SJCRH30 (cell line): ENCODE results near the gene C9orf72. TPM values are rescaled to one million over a fixed set of nuclear protein-coding genes. Genes with fewer than 3 reads are reported as not detected.

ENCODE experiments used
- DNase-seq, 2 experiments: peaks; one replicate each; pipeline ENCODE4 v3.0.0-alpha.2; 2015 to 2020
- H3K27ac ChIP-seq: fragments of 250-450 bp; sonication (Bioruptor Pico); 2 replicates; pipeline ENCODE4 v1.5.1; 2020; ENCODE audit warnings: mild to moderate bottlenecking, moderate library complexity
- H3K27me3 ChIP-seq: fragments of 250-450 bp; sonication (Bioruptor Pico); 2 replicates; pipeline ENCODE4 v1.5.1; 2020; ENCODE audit warnings: mild to moderate bottlenecking, moderate library complexity
- H3K36me3 ChIP-seq: fragments of 250-450 bp; sonication (Bioruptor Pico); 2 replicates; pipeline ENCODE4 v1.5.1; 2020; ENCODE audit warnings: mild to moderate bottlenecking, moderate library complexity
- H3K4me1 ChIP-seq: fragments of 250-450 bp; sonication (Bioruptor Pico); 2 replicates; pipeline ENCODE4 v1.5.1; 2020; ENCODE audit warnings: mild to moderate bottlenecking, moderate library complexity
- H3K4me3 ChIP-seq: fragments of 250-450 bp; sonication (Bioruptor Pico); 2 replicates; pipeline ENCODE4 v1.5.1; 2020; ENCODE audit warnings: mild to moderate bottlenecking, moderate library complexity
- H3K9me3 ChIP-seq: fragments of 250-450 bp; sonication (Bioruptor Pico); replicated peaks from 2 replicates; pipeline ENCODE4 v1.5.1; 2020; ENCODE audit warnings: mild to moderate bottlenecking, moderate library complexity
- total RNA-seq: library from RNA; depleted of rRNA; stranded (reverse); fragments of >200 nt; shearing (Covaris generic); gene quantifications from 2 replicates; pipeline ENCODE4 v1.2.3, GENCODE V29; 2014

The C9orf72 gene
- total RNA-seq, 1 experiment from 2014 or later: 10.0 TPM

DNA sequence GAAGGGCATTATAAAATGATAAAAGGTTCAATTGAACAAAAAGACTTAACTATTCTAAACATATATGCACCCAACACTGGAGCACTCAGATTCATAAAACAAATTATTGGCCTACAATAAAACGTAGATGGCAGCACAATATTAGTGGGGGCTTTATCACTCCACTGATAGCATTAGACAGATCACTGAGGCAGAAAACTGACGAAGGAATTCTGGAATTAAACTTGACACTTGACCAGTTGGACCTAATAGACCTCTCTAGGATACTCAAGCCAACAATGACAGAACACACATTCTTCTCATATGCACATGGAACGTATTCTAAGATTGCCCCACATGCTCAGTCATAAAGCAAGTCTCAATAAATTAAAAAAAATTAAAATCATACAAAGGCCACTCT lies 18.4 kb upstream of the C9orf72 start:
- Histone ChIP-seq H3K9me3 (no peaks in the 10 kb centered on the region), H3K27ac (no peak overlapping the region), H3K36me3 (no peaks in the 10 kb centered on the region), H3K27me3 (no peaks in the 10 kb centered on the region), H3K4me3 (no peak overlapping the region), H3K4me1 (no peaks in the 10 kb centered on the region)
- no peak for DNase-seq

DNA sequence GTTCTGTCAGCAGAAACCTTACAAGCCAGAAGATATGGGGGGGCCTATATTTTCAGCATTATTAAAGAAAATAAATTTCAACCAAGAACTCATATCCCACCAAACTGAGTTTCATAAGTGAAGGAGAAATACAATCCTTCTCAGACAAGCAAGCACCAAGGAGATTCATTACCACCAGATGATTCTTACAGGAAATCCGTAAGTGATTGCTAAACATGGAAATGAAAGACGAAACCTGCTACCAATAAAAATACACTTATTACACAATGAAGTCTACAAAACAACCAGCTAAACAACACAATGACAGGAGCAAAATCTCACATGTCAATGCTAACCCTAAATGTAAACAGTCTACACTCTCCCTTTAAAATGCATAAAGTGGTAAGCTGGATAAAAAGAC lies 17.8 kb upstream of the C9orf72 start:
- no peaks in the 10 kb centered on the region for H3K9me3 ChIP-seq
- H3K4me3 ChIP-seq: no peak overlapping the region
- no peak for DNase-seq
- H3K27me3 ChIP-seq: no peaks in the 10 kb centered on the region
- no peaks in the 10 kb centered on the region for H3K4me1 ChIP-seq
- H3K27ac ChIP-seq: no peak overlapping the region
- no peaks in the 10 kb centered on the region for H3K36me3 ChIP-seq

DNA sequence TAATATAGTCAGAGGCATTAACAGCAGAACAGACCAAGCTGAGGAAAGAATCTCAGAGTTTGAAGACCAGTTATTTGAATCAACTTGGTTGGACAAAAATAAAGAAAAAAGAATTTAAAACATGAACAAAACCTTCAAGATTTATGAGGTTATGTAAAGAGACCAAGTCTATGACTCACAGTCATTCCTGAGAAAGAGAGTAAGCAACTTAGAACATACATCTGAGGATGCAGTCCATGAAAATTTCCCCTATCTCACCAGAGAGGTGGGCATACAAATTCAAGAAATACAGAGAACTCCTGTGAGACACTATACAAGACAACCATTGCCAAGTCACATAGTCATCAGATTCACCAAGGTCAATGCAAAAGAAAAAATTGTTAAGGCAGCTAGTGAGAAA lies 17.4 kb upstream of the C9orf72 start:
- no peaks in the 10 kb centered on the region for H3K36me3 ChIP-seq
- no peak overlapping the region for H3K27ac ChIP-seq
- DNase-seq: no peak
- no peaks in the 10 kb centered on the region for H3K4me1 ChIP-seq
- H3K27me3 ChIP-seq: no peaks in the 10 kb centered on the region
- H3K4me3 ChIP-seq: no peak overlapping the region
- H3K9me3 ChIP-seq: no peaks in the 10 kb centered on the region

DNA sequence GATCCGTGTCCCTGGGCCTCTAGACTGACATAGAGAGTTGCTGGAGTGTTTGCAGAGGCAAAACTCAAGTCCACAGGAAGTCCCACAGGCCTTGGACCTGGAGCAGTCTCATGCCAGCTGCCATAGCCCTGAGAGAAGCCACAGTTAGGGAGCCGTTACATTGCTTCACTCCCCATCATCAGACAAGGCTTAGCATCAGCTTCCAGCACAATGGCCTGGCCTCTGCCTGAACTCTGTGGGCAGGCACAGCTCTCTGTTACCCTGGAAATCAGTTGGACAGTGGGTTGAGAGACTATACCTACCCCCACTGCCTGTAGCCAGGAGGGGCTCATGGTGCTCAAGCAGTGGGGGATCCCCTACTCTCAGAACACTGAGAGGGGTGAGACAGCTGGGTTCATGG lies 16.2 kb upstream of the C9orf72 start:
- Histone ChIP-seq H3K27me3 (no peaks in the 10 kb centered on the region), H3K27ac (no peak overlapping the region), H3K36me3 (no peaks in the 10 kb centered on the region), H3K4me3 (no peak overlapping the region), H3K4me1 (no peaks in the 10 kb centered on the region), H3K9me3 (no peaks in the 10 kb centered on the region)
- peak in 1 of 2 experiments; percentile 3 for DNase-seq

DNA sequence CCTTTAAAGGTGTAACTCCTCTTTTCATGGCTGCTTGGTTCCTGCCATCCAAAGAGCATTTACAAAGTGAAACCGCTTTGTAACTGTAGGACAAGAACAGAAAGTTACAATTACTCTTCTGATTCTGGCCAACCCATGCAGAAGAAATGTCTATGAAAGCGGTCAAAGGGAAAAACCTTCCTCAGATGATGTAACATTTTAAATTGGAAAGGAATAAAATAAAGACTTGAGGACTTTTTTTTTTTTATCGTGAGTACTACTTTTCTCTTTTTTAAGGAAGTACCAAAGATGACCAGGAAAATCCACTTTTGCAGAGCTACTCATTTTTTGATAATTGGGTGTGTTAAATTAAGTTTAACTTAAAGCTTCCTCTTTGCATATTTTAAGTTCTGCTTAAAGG lies 13.0 kb upstream of the C9orf72 start:
- H3K4me1 ChIP-seq: no peaks in the 10 kb centered on the region
- no peak for DNase-seq
- H3K27ac ChIP-seq: no peak overlapping the region
- no peaks in the 10 kb centered on the region for H3K9me3 ChIP-seq
- H3K4me3 ChIP-seq: no peak overlapping the region
- H3K27me3 ChIP-seq: no peaks in the 10 kb centered on the region
- no peaks in the 10 kb centered on the region for H3K36me3 ChIP-seq

DNA sequence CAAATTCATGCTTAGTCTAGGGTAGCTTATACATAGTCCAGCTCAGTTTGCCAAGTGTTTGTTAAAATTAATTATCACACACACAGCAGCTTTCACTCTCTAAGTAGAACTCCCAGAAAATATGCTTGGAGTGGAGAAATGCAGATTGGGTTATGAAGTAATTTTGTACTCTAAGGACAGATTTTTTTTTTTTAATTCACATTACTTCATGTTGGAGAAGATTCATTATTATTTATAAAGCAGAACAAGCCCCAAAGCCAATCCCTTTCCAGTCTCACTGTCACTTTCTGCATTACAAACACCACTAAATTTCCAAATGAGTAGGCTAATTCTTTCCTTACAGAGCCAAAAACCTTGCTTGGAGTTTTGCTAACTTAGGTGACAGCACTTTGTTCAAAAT lies 11.7 kb upstream of the C9orf72 start:
- no peaks in the 10 kb centered on the region for H3K27me3 ChIP-seq

DNA sequence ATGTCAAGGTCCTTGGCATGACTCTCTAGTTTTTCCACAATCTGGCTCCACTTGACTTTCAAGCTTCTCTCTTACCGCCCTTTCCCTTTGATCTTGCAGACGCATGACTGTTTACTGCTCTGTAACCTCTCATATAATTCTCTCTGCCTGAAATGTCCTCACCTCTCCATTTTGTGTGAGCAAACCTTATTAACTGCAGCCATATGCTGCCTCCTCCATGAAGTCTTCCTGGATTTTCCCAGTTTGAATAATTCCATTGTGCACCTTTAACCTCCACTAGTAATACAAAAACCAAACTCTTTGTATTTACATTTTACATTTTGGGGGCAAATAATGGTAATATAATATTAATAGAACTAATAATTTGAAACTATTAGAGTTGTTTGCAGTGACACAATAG lies 9.5 kb upstream of the C9orf72 start:
- DNase-seq: no peak
- Histone ChIP-seq H3K9me3 (no peaks in the 10 kb centered on the region), H3K4me3 (no peak overlapping the region), H3K4me1 (no peaks in the 10 kb centered on the region), H3K27ac (no peak overlapping the region), H3K27me3 (no peaks in the 10 kb centered on the region), H3K36me3 (no peaks in the 10 kb centered on the region)

More for the DNA sequence above, 11.7 kb upstream of the C9orf72 start:
- no peaks in the 10 kb centered on the region for H3K9me3 ChIP-seq
- H3K36me3 ChIP-seq: no peaks in the 10 kb centered on the region
- no peak for DNase-seq
- H3K4me1 ChIP-seq: no peaks in the 10 kb centered on the region
- no peak overlapping the region for H3K27ac ChIP-seq
- H3K4me3 ChIP-seq: no peak overlapping the region

DNA sequence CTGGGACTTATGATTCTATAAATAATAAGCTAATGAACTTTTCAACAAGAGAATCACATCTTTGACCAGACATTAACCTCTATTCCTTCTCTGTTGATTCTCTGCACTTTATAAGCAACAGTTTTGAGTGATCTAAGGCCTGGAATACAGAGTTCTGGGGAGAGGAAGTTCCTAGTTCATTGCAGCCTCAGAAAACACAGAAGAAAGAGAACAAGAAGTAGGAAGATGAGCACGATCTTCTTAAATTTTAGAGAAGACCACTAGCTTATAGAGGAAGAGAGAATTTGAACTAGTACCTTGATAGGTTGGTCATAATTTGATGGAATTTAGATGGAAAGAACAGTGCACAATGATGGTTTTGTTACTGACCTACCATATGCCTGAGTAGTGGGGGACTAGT lies 8.5 kb upstream of the C9orf72 start:
- Histone ChIP-seq H3K4me3 (no peak overlapping the region), H3K9me3 (no peaks in the 10 kb centered on the region), H3K4me1 (no peaks in the 10 kb centered on the region), H3K27ac (no peak overlapping the region), H3K27me3 (no peaks in the 10 kb centered on the region), H3K36me3 (no peaks in the 10 kb centered on the region)
- DNase-seq: no peak

DNA sequence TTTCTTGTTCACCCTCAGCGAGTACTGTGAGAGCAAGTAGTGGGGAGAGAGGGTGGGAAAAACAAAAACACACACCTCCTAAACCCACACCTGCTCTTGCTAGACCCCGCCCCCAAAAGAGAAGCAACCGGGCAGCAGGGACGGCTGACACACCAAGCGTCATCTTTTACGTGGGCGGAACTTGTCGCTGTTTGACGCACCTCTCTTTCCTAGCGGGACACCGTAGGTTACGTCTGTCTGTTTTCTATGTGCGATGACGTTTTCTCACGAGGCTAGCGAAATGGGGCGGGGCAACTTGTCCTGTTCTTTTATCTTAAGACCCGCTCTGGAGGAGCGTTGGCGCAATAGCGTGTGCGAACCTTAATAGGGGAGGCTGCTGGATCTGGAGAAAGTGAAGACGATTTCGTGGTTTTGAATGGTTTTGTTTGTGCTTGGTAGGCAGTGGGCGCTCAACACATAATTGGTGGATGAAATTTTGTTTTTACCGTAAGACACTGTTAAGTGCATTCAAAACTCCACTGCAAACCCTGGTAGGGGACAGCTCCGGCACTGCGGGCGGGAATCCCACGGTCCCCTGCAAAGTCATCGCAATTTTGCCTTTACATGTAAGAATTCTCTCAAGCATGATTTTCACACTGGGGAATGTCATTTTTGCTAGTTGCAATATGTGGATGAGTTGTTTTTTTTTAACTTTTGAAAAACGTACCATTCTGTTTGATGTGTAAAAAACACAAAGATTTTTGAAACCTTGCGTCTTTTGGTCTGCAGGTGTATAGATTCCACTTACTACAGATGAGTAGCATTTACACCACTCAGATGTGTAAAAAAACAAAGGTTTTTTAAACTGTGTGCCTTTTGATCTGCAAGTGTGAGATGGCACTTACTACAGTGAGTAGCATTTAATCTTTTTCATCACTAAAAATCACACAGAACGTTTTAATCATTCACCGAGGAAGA lies 631 bp upstream of the C9orf72 start:
- no peaks in the 10 kb centered on the region for H3K9me3 ChIP-seq
- H3K4me1 ChIP-seq: no peaks in the 10 kb centered on the region
- H3K4me3 ChIP-seq: peak overlapping the region; percentile 83
- H3K27me3 ChIP-seq: no peaks in the 10 kb centered on the region
- DNase-seq: peak; percentile 90 to 92
- H3K27ac ChIP-seq: peak overlapping the region; percentile 42
- no peaks in the 10 kb centered on the region for H3K36me3 ChIP-seq

DNA sequence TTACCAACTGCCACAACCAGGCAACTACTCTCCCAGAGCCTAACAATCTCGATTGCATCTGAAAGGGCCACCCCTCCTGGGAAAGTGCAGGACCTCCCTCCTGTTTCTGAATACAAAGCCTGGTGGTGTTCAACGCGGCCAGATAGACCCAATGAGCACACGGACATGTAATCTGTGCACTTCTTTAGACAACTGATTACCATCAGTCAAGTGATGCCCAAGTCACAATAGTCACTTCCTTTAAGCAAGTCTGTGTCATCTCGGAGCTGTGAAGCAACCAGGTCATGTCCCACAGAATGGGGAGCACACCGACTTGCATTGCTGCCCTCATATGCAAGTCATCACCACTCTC lies 739 bp downstream of the C9orf72 start:
- H3K4me1 ChIP-seq: no peaks in the 10 kb centered on the region
- DNase-seq: peak; percentile 25 to 53
- no peaks in the 10 kb centered on the region for H3K9me3 ChIP-seq
- H3K27me3 ChIP-seq: no peaks in the 10 kb centered on the region
- H3K27ac ChIP-seq: peak overlapping the region; percentile 81
- no peaks in the 10 kb centered on the region for H3K36me3 ChIP-seq
- H3K4me3 ChIP-seq: peak overlapping the region; percentile 83

DNA sequence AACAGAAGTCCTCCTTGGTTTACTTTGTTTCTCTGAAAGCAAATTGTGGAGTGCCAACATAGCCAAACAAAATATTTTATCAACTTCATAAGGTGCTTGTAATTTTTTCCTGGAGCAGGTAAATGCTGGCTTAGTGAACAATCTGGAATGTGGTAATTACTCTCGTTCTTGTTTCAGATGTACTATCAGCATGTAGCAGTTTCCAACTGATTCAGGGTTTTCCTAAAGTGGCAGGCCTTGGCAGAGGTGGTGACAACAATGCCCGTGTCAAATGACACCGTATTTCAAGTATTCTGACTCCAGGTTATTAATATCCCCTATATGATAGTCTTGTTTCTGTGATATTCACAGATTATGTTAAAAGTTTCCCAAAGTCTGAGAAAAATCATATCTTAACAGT lies 1.2 kb downstream of the C9orf72 start:
- no peaks in the 10 kb centered on the region for H3K27me3 ChIP-seq
- H3K9me3 ChIP-seq: no peaks in the 10 kb centered on the region
- peaks cover 2% of the 10 kb centered on the region for H3K4me1 ChIP-seq
- H3K4me3 ChIP-seq: peak overlapping the region; percentile 83
- H3K36me3 ChIP-seq: no peaks in the 10 kb centered on the region
- H3K27ac ChIP-seq: peak overlapping the region; percentile 81; the same call in 1 of the 2 replicates
- DNase-seq: no peak

DNA sequence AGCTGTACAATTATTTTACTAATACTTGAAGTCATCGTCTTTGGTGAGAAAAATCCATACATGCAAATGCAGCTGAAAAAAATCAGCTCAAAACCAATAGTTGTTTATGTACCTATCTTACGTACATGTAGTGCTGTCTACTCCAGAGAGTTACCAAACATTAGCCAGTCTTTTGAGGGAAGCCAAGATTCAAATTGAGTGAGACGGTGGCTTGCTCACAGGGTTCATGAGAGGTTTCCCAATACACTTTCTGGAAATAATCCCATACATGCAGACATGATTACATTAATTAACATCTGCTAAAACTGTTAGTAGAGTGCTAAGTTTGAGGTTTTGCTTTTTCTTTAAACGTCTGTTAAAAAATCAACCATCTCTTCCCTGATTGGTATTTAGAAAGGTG lies 2.3 kb downstream of the C9orf72 start:
- Histone ChIP-seq H3K27ac (no peak overlapping the region), H3K27me3 (no peaks in the 10 kb centered on the region), H3K4me1 (peaks cover 6% of the 10 kb centered on the region)

DNA sequence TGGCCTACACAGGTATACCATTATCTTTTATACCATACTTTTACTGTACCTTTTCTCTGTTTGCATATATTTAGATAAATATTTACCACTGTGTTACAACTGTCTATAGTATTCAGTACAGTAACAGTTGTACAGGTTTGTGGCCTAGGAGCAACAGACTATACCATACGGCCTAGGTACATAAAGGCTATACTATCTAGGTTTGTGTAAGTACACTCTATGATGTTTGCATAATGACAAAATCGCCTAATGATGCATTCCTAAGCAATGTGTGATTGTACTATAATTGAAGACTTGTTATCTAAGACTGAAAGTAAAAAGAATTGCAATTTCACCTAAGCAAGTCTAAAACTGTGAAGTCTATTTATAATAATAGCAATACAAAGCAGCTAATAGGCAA lies 3.9 kb downstream of the C9orf72 start:
- no peak overlapping the region for H3K4me3 ChIP-seq
- no peaks in the 10 kb centered on the region for H3K27me3 ChIP-seq
- H3K4me1 ChIP-seq: peaks cover 6% of the 10 kb centered on the region
- peaks cover 2% of the 10 kb centered on the region for H3K36me3 ChIP-seq
- DNase-seq: no peak
- H3K9me3 ChIP-seq: no peaks in the 10 kb centered on the region
- no peak overlapping the region for H3K27ac ChIP-seq

More for the DNA sequence above, 2.3 kb downstream of the C9orf72 start:
- H3K4me3 ChIP-seq: no peak overlapping the region
- no peaks in the 10 kb centered on the region for H3K9me3 ChIP-seq
- no peak for DNase-seq
- H3K36me3 ChIP-seq: no peaks in the 10 kb centered on the region; the same call in 1 of the 2 replicates

DNA sequence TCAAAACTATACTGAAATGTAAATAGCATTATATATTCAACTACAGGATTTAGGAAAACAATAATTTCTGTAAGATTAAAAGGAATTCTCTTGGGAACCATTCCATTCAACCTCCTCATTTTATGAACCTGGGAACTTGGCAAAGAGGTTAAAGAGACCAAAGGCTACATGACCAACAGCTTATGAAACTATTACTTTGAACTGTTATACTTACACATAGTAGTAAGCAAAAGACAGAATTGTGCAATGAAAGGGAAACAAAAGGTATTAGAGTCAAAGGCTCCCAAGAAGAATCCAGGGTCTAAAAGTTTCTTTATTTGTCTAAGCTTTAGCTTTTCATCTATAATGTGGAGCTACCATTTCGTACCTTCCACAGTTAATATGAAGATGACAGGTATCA lies 7.2 kb downstream of the C9orf72 start:
- peaks cover 2% of the 10 kb centered on the region for H3K36me3 ChIP-seq
- DNase-seq: no peak
- no peak overlapping the region for H3K4me3 ChIP-seq
- no peak overlapping the region for H3K27ac ChIP-seq
- H3K27me3 ChIP-seq: no peaks in the 10 kb centered on the region
- H3K4me1 ChIP-seq: peaks cover 6% of the 10 kb centered on the region
- no peaks in the 10 kb centered on the region for H3K9me3 ChIP-seq

DNA sequence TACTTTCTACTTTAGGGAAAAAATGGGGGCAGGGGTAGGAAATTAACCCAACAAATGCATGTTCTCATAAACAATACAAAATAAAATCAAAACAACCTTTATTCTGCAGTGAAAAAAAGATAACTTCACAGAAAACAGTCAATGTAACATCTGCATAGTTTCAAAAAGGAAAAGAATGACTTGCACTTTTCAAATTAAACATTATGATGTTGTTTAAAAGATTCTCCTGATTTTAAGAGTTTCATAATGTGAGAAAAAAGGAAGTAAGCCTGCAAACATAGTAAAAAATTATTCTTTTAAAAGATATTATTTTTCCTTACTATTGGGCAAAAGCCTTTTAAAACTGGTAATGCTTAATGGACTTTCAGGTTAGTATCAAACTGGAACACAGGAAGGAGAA lies 7.6 kb downstream of the C9orf72 start:
- Histone ChIP-seq H3K4me3 (no peak overlapping the region), H3K36me3 (peaks cover 2% of the 10 kb centered on the region), H3K9me3 (no peaks in the 10 kb centered on the region), H3K4me1 (peaks cover 6% of the 10 kb centered on the region), H3K27me3 (no peaks in the 10 kb centered on the region), H3K27ac (no peak overlapping the region)
- DNase-seq: no peak

DNA sequence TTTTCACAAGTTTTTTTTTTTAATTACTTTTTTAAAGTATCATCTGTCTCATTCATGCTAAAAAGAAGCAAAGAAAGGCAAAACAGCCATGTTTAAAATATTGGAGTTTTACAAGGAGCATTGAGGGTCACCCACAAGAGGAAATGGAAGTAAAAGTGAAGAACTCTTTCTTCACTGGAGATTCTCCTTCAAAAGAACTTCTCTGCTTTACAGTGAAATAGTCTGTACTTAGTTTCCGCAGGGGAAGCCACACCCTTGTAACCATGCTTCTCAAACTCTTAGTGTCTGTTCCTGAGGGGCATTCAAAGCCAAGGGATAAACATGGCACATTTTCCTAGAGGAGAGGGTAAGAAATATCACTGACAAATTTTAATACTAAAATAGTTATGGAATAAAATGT lies 8.6 kb downstream of the C9orf72 start:
- H3K27ac ChIP-seq: no peak overlapping the region
- H3K4me3 ChIP-seq: no peak overlapping the region
- H3K9me3 ChIP-seq: no peaks in the 10 kb centered on the region
- peaks cover 2% of the 10 kb centered on the region for H3K36me3 ChIP-seq
- no peaks in the 10 kb centered on the region for H3K27me3 ChIP-seq
- peaks cover 6% of the 10 kb centered on the region for H3K4me1 ChIP-seq
- no peak for DNase-seq
